SU-DHL-6 (cell line): ENCODE measurements around the gene RASA3.

Experiments used
- H2AFZ ChIP-seq: fragments of 200-600 bp; sonication (generic); 2 replicates; pipeline ENCODE4 v1.6.1; 2014; ENCODE audit warnings: low read depth, mild to moderate bottlenecking, moderate library complexity, mixed read lengths, antibody characterized with exemption, low read length; ENCODE audit not compliant: severe bottlenecking
- H3F3A ChIP-seq: fragments of 200-600 bp; shearing (Covaris generic); 2 replicates; pipeline ENCODE4 v1.6.0; 2016; ENCODE audit warnings: antibody characterized with exemption, mild to moderate bottlenecking; ENCODE audit not compliant: insufficient read depth
- H3K27ac ChIP-seq: fragments of 200-600 bp; sonication (generic); 2 replicates; pipeline ENCODE4 v1.5.1; 2016; ENCODE audit warnings: low read depth, mild to moderate bottlenecking, low read length, moderate library complexity, mixed read lengths
- H3K27me3 ChIP-seq: fragments of 200-600 bp; sonication (generic), shearing (Covaris generic); 2 replicates; pipeline ENCODE4 v1.6.0; 2014; ENCODE audit warnings: mild to moderate bottlenecking, low read length
- H3K36me3 ChIP-seq: fragments of 200-600 bp; sonication (generic); 2 replicates; pipeline ENCODE4 v1.6.1; 2014; ENCODE audit warnings: mild to moderate bottlenecking, low read length, mixed read lengths
- H3K4me2 ChIP-seq: fragments of 300-600, 200-600 bp; shearing (Covaris generic), sonication (generic); 2 replicates; pipeline ENCODE4 v1.6.0; 2014; ENCODE audit warnings: low read length, low read depth, mild to moderate bottlenecking; ENCODE audit not compliant: poor library complexity, severe bottlenecking
- H3K4me3 ChIP-seq: fragments of 200-600 bp; sonication (generic); 2 replicates; pipeline ENCODE4 v1.5.1; 2014; ENCODE audit warnings: antibody characterized with exemption, low read length, mild to moderate bottlenecking, mixed read lengths; ENCODE audit not compliant: insufficient read depth, poor library complexity, severe bottlenecking
- H3K79me2 ChIP-seq: fragments of 200-600 bp; sonication (generic); 2 replicates; pipeline ENCODE4 v1.6.1; 2014; ENCODE audit warnings: mild to moderate bottlenecking, low read length, moderate library complexity; ENCODE audit not compliant: insufficient read depth
- H3K9ac ChIP-seq: fragments of 200-600 bp; sonication (generic); 2 replicates; pipeline ENCODE4 v1.7.0; 2014; ENCODE audit warnings: mild to moderate bottlenecking, low read length
- H3K9me2 ChIP-seq: fragments of 200-600 bp; sonication (generic); replicated peaks from 2 replicates; pipeline ENCODE4 v1.6.1; 2014; ENCODE audit warnings: low read length; ENCODE audit not compliant: insufficient read depth
- H3K9me3 ChIP-seq: fragments of 200-600 bp; sonication (generic); 2 replicates; pipeline ENCODE4 v1.6.1; 2014; ENCODE audit warnings: low read length, mixed read lengths; ENCODE audit not compliant: insufficient read depth
- H4K20me1 ChIP-seq: fragments of 200-600 bp; sonication (generic); 2 replicates; pipeline ENCODE4 v1.6.1; 2014; ENCODE audit warnings: low read depth, mild to moderate bottlenecking, antibody characterized with exemption, low read length, moderate library complexity, mixed read lengths
- EZH2phosphoT487 ChIP-seq: fragments of 200-600 bp; sonication (generic), shearing (Covaris generic); conservative IDR thresholded peaks from 2 replicates; pipeline ENCODE4 v1.6.1; 2018; ENCODE audit warnings: mild to moderate bottlenecking, antibody characterized with exemption, low read length, moderate library complexity, mixed read lengths
- TF ChIP-seq, protein P1 (sequence below): fragments of 200-600 bp; sonication (generic); IDR thresholded peaks from one replicate; pipeline ENCODE4 v1.5.1; 2017; ENCODE audit warnings: antibody characterized with exemption, mild to moderate bottlenecking, low read length, moderate library complexity; ENCODE audit not compliant: insufficient read depth, poor library complexity, severe bottlenecking

Gene RASA3

DNA sequence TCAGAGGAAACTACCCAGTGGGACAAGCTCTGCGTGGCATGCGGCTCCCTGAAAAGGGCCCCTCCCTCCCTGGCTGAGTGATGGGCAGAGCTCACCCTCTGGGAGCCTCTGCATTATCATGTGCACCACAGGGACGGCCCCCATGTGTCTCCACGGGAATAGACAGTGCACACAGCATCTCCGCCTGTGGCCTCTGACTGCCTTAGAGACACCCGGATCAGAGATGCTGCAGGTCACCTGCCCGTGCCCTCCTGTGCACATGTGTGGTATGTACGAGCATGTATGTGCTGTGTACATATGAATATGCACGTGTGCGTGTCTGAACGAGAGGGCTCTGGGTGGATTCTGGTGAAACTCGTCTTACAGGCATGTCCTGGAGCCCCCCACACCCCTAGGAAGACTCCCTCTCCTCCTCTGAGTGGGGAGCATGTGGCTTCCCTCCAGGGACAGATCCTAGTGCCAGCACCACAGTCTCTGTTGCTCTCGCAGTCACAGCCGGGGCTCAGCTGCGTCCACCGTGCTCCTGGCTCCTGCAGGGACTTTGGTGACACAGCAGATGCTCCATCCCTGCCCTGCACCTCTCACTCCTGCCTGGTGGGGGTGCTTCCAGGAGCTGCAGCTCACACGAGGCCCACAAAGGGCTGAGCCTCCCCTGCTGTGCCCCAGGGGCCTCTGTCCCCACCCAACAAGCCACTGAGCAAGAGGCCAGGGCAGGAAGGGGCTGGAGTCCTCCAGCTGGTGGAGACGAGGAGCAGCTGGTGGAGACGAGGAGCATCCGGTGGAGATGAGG is 178.2 kb downstream of the RASA3 start:
- Histone ChIP-seq H3K36me3 (no peaks in the 10 kb centered on the region), H3K9ac (no peak overlapping the region), H3F3A (no peaks in the 10 kb centered on the region), H3K9me2 (no peaks in the 10 kb centered on the region), H3K9me3 (peaks cover 9% of the 10 kb centered on the region), H3K79me2 (no peaks in the 10 kb centered on the region), H4K20me1 (no peaks in the 10 kb centered on the region), H2AFZ (no peak overlapping the region), H3K4me3 (no peak overlapping the region), H3K27me3 (no peaks in the 10 kb centered on the region), H3K4me2 (no peak overlapping the region), H3K27ac (no peak overlapping the region)
- no peak for TF ChIP-seq EZH2phosphoT487
- TF ChIP-seq, protein P1, sequence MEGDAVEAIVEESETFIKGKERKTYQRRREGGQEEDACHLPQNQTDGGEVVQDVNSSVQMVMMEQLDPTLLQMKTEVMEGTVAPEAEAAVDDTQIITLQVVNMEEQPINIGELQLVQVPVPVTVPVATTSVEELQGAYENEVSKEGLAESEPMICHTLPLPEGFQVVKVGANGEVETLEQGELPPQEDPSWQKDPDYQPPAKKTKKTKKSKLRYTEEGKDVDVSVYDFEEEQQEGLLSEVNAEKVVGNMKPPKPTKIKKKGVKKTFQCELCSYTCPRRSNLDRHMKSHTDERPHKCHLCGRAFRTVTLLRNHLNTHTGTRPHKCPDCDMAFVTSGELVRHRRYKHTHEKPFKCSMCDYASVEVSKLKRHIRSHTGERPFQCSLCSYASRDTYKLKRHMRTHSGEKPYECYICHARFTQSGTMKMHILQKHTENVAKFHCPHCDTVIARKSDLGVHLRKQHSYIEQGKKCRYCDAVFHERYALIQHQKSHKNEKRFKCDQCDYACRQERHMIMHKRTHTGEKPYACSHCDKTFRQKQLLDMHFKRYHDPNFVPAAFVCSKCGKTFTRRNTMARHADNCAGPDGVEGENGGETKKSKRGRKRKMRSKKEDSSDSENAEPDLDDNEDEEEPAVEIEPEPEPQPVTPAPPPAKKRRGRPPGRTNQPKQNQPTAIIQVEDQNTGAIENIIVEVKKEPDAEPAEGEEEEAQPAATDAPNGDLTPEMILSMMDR = no peak

DNA sequence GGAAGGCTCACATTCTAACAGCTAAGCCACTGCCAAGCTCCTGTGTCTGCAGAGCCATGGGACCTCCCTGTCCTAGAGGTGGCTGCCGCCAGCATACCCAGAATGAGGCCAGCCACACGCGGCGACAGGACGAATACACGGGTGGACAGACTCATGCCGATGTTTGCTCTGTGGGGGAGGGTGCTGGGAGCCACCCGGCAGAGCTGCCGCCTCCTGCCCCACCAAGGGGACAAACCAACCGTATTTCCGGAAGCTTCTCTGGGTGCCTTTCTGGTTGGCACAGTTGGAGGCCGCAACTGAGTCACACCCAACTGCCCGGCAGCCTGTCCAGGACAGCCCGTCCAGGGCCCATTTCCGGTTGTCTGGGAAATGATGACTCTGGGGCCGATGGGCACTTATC is 178.9 kb downstream of the RASA3 start:
- no peak overlapping the region for H3K9ac ChIP-seq
- H3K79me2 ChIP-seq = no peaks in the 10 kb centered on the region
- H3K9me2 ChIP-seq = no peaks in the 10 kb centered on the region
- H3K27ac ChIP-seq = no peak overlapping the region
- H2AFZ ChIP-seq = no peak overlapping the region
- no peak overlapping the region for H3K4me3 ChIP-seq
- H3F3A ChIP-seq = no peaks in the 10 kb centered on the region
- no peaks in the 10 kb centered on the region for H3K27me3 ChIP-seq
- H4K20me1 ChIP-seq = no peaks in the 10 kb centered on the region
- peaks cover 3% of the 10 kb centered on the region; the same call in 1 of the 2 replicates for H3K9me3 ChIP-seq
- H3K36me3 ChIP-seq = no peaks in the 10 kb centered on the region
- no peak for TF ChIP-seq EZH2phosphoT487
- no peak overlapping the region for H3K4me2 ChIP-seq

DNA sequence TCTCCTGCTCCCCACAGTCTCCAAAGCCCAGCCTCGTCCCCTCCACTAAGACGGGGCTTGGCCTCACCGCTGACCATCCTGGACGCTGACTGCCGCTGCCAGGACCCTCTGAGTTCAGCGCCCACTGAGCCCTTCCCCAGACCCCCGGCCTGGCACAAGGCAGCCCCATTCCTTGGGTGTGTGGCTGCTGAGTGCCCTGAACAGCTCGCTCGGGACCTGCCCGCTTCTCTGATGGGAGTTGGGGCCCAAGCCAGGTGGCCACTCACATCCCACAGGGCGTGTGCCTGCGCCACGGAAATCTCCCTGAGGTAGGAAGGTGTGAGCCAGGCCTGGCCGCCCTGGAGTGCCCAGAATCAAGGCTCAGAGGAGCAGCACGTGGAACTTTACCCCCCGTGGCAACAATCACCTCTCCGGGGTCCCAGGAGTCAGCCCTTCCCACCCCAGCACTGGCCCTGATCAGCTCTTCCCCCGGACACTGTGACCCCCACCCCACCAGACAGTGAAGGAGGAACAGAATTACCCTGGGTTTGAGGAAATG is 179.4 kb downstream of the RASA3 start:
- Histone ChIP-seq H3K27me3 (no peaks in the 10 kb centered on the region), H4K20me1 (no peaks in the 10 kb centered on the region)
- TF ChIP-seq EZH2phosphoT487 = no peak
- TF ChIP-seq, protein P1 = no peak

More for the DNA sequence above, 179.4 kb downstream of the RASA3 start:
- Histone ChIP-seq H3K9me2 (no peaks in the 10 kb centered on the region), H3K4me2 (no peak overlapping the region), H3K9ac (no peak overlapping the region), H3K79me2 (no peaks in the 10 kb centered on the region), H3K4me3 (no peak overlapping the region), H3K27ac (no peak overlapping the region), H3F3A (no peaks in the 10 kb centered on the region), H3K9me3 (no peaks in the 10 kb centered on the region), H3K36me3 (no peaks in the 10 kb centered on the region), H2AFZ (no peak overlapping the region)
